Natural killer cell (primary cell): ENCODE data around the gene SPATC1L. TPM values are rescaled to one million over a fixed set of nuclear protein-coding genes. Genes with fewer than 3 reads are reported as not detected.

Experiments
- ATAC-seq, 3 donors: fragments of 150-1000 bp in 2 of 3; fragments of 200-7000 bp in 1 of 3; cut with Tn5 transposase; 1 replicate in 1 of 3; 2 replicates in 2 of 3; pipeline ENCODE4 v1.10.0; 2021; ENCODE audit warnings: mild to moderate bottlenecking in 2 of 3, moderate library complexity in 2 of 3
- DNase-seq, 2 donors: peaks; one replicate each; pipeline versions ENCODE4 v3.0.0 to v3.0.0-alpha.2; 2013 to 2021; ENCODE audit warnings: mixed read lengths in 1 of 2
- H3K27ac ChIP-seq: one replicate; pipeline ENCODE4 v1.5.1; 2013; ENCODE audit warnings: mild to moderate bottlenecking, low read length
- H3K27me3 ChIP-seq: one replicate; pipeline ENCODE4 v1.6.1; 2013; ENCODE audit warnings: low read length; ENCODE audit not compliant: control insufficient read depth, insufficient read depth
- H3K36me3 ChIP-seq: one replicate; pipeline ENCODE4 v1.6.1; 2013; ENCODE audit warnings: low read length; ENCODE audit not compliant: control insufficient read depth, insufficient read depth
- H3K4me1 ChIP-seq: one replicate; pipeline ENCODE4 v1.6.1; 2013; ENCODE audit warnings: low read length; ENCODE audit not compliant: control insufficient read depth, insufficient read depth
- H3K4me3 ChIP-seq: one replicate; pipeline ENCODE4 v1.5.1; 2013; ENCODE audit warnings: low read length
- H3K9me3 ChIP-seq: one replicate; pipeline ENCODE4 v1.6.1; 2013; ENCODE audit warnings: low read length; ENCODE audit not compliant: control insufficient read depth, insufficient read depth
- H3K27ac Mint-ChIP-seq, 2 donors: one replicate each; pipeline ENCODE4 v1.8.0; 2022; ENCODE audit warnings: mild to moderate bottlenecking in 2 of 2, mixed read lengths in 2 of 2, moderate library complexity in 1 of 2
- H3K27me3 Mint-ChIP-seq, 2 donors: one replicate each; pipeline ENCODE4 v1.8.0; 2022; ENCODE audit warnings: low read depth in 2 of 2, mixed read lengths in 2 of 2
- H3K36me3 Mint-ChIP-seq: one replicate; pipeline ENCODE4 v1.8.0; 2022; ENCODE audit warnings: mixed read lengths
- H3K4me1 Mint-ChIP-seq, 2 donors: one replicate each; pipeline ENCODE4 v1.8.0; 2022; ENCODE audit warnings: mixed read lengths in 2 of 2
- H3K4me3 Mint-ChIP-seq: one replicate; pipeline ENCODE4 v1.8.0; 2022; ENCODE audit warnings: mild to moderate bottlenecking, moderate library complexity, mixed read lengths
- H3K9me3 Mint-ChIP-seq, 2 donors: one replicate each; pipeline ENCODE4 v1.8.0; 2022; ENCODE audit warnings: mixed read lengths in 2 of 2
- whole genome bisulfite sequencing: methylation state at CpG from one replicate; pipeline ENCODE4 v1.1.7; 2013; ENCODE audit warnings: missing lambda C conversion rate; ENCODE audit not compliant: insufficient coverage; 5-methylcytosine and 5-hydroxymethylcytosine counted together
- intact Hi-C: fragments of 100-400 bp; cut with micrococcal nuclease; formaldehyde crosslinking; loops from one replicate; pipeline ENCODE4 v1.14.2; 2022
- total RNA-seq, 4 donors: library from RNA; stranded (reverse); fragments of 120-200 nt in 1 of 4; gene quantifications; one replicate each; pipeline versions ENCODE4 v1.2.3 to v1.2.4, GENCODE V29; 2013 to 2022
- TF ChIP-seq, protein P1 (sequence below): fragments of 200-600 bp; IDR thresholded peaks from one replicate; pipeline ENCODE4 v1.8.0; 2022; ENCODE audit warnings: antibody characterized with exemption

Gene SPATC1L
- total RNA-seq, 3 donors from 2014 or later (not counting 1 experiment from before 2014, with no cell fraction given) = 0.18 to 4.0 (median 2.7) TPM

DNA sequence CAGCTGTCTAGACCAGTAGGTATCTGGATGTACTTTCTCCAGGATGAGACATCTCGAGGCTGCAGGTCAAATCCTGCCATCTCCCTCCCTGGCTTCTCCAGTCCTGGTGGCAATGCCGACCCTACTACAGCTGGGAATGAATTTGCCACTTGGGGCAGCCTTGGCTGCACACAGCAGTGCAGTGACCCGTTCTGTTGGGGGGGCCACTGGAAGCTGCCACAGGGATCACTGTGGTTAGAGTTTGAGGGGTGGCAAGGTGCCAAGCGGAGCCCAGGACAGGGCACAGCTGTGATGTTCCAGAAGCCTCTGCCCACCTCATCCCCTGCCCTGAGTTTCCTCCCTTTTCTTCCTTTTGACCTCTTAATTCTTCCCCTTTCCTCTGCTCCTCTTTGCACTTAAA, 69.3 kb downstream of the SPATC1L start:
- 90% methylated on average over 4 of the region's 4 CpGs for WGBS
- intact Hi-C loops = no loop called here
- H3K36me3 Mint-ChIP-seq = no peaks in the 10 kb centered on the region
- Histone ChIP-seq H3K36me3 (no peaks in the 10 kb centered on the region), H3K27me3 (no peaks in the 10 kb centered on the region), H3K27ac (no peak overlapping the region), H3K4me3 (no peak overlapping the region), H3K4me1 (no peaks in the 10 kb centered on the region), H3K9me3 (peaks cover 4% of the 10 kb centered on the region)
- no peak for DNase-seq
- no peak overlapping the region for H3K4me3 Mint-ChIP-seq
- no peak overlapping the region for H3K27ac Mint-ChIP-seq
- no peaks in the 10 kb centered on the region for H3K4me1 Mint-ChIP-seq
- no peaks in the 10 kb centered on the region for H3K9me3 Mint-ChIP-seq
- ATAC-seq = no peak
- H3K27me3 Mint-ChIP-seq = no peaks in the 10 kb centered on the region
- TF ChIP-seq, protein P1, sequence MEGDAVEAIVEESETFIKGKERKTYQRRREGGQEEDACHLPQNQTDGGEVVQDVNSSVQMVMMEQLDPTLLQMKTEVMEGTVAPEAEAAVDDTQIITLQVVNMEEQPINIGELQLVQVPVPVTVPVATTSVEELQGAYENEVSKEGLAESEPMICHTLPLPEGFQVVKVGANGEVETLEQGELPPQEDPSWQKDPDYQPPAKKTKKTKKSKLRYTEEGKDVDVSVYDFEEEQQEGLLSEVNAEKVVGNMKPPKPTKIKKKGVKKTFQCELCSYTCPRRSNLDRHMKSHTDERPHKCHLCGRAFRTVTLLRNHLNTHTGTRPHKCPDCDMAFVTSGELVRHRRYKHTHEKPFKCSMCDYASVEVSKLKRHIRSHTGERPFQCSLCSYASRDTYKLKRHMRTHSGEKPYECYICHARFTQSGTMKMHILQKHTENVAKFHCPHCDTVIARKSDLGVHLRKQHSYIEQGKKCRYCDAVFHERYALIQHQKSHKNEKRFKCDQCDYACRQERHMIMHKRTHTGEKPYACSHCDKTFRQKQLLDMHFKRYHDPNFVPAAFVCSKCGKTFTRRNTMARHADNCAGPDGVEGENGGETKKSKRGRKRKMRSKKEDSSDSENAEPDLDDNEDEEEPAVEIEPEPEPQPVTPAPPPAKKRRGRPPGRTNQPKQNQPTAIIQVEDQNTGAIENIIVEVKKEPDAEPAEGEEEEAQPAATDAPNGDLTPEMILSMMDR = no peak

DNA sequence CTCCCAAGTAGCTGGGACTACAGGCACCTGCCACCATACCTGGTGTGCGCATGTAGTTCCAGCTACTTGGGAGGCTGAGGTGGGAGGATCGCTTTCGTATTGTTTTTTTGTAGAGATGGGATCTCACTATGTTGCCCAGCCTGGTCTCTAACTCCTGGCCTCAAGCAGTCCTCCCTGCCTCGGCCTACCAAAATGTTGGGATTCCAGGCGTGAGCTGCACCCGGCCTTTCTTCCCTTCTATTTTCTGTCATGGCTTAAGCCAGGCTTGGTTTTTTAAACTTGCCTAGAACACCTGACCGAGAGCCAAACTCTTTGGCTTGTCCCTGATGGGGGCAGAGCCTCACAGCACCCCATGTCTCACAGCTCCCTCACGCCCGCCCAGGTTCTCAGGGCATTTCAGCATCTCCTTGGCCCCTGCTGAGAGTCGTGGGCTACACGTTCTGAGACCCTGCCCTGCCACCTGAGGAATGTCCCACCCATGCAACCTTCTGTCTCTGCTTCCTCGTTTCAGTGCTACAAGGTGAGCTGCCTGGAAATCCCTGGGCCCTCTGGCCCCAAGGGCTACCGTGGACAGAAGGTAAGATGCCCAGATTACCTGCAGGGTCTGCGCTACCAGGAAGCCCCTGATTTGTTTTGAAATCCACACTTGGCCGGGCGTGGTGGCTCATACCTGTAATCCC, 70.6 kb downstream of the SPATC1L start:
- peaks cover 4% of the 10 kb centered on the region for H3K9me3 ChIP-seq
- H3K4me1 ChIP-seq = no peaks in the 10 kb centered on the region
- H3K4me3 ChIP-seq = no peak overlapping the region
- H3K36me3 ChIP-seq = no peaks in the 10 kb centered on the region
- Mint-ChIP-seq H3K27ac (no peak overlapping the region), H3K27me3 (no peaks in the 10 kb centered on the region), H3K9me3 (no peaks in the 10 kb centered on the region), H3K4me3 (no peak overlapping the region), H3K36me3 (no peaks in the 10 kb centered on the region), H3K4me1 (no peaks in the 10 kb centered on the region)
- TF ChIP-seq, protein P1 = no peak
- WGBS = 91% methylated on average over 16 of the region's 16 CpGs
- no peak overlapping the region for H3K27ac ChIP-seq
- intact Hi-C loops = no loop called here
- H3K27me3 ChIP-seq = no peaks in the 10 kb centered on the region
- DNase-seq (peak in 1 of 2 donors; percentile 11), ATAC-seq (no peak)

DNA sequence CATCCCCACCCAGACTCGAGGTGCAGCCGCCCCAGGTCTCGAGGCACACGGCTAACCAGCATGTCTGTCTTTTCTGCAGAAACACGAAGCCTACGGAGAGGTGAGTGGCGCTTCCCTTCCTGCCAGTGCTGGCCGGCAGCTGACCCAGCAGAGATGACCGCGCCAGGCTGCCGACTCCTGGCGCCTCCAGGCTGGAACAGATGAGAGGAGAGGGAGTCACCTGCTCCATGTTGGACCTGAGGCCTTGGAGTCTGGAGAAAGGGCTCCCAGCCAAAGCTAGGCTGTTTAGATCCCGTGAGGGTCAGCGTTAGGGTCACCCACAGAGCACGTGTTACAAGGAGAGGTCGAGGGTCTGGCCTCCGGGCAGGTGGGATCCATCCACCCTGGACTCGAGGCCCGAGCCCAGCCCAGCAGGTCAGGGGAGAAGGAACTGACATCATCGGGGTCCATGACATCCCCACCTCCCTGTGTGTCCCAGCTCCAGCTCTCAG, 71.5 kb downstream of the SPATC1L start:
- peak in 1 of 2 donors; percentile 12 for DNase-seq
- WGBS = 94% methylated on average over 20 of the region's 20 CpGs
- H3K4me1 Mint-ChIP-seq = no peaks in the 10 kb centered on the region
- no peak overlapping the region for H3K27ac Mint-ChIP-seq
- H3K27ac ChIP-seq = no peak overlapping the region
- peaks cover 4% of the 10 kb centered on the region for H3K9me3 ChIP-seq
- H3K27me3 Mint-ChIP-seq = peaks cover 0 to 3% of the 10 kb centered on the region in 2 donors
- H3K36me3 Mint-ChIP-seq = no peaks in the 10 kb centered on the region
- TF ChIP-seq, protein P1 = no peak
- H3K36me3 ChIP-seq = no peaks in the 10 kb centered on the region
- no peaks in the 10 kb centered on the region for H3K27me3 ChIP-seq
- H3K4me3 ChIP-seq = no peak overlapping the region
- intact Hi-C loops = no loop called here
- no peaks in the 10 kb centered on the region for H3K4me1 ChIP-seq
- no peak for ATAC-seq
- H3K9me3 Mint-ChIP-seq = peaks cover 0 to 5% of the 10 kb centered on the region in 2 donors
- H3K4me3 Mint-ChIP-seq = no peak overlapping the region
